Breast epithelium (tissue), 4 donors: ENCODE measurements around the gene ABI3BP. TPM values are rescaled to one million over a fixed set of nuclear protein-coding genes. Genes with fewer than 3 reads are reported as not detected.
"Not testable (repeated sequence)": the region's sequence is repeated elsewhere in the genome, so short reads cannot be mapped to it uniquely, and the experiment has no call there.

ENCODE experiments used
- DNase-seq, 2 donors: peaks; one replicate each; pipeline ENCODE4 v3.0.0-alpha.2; 2019; ENCODE audit warnings: low spot score in 2 of 2
- H3K27ac ChIP-seq, 2 donors: fragments of 200-600 bp; sonication (generic) in 1 of 2; one replicate each; pipeline ENCODE4 v1.5.1; 2016 to 2019; ENCODE audit warnings: mild to moderate bottlenecking in 1 of 2
- H3K27me3 ChIP-seq, 2 donors: fragments of 200-600 bp; sonication (generic) in 1 of 2; one replicate each; pipeline versions ENCODE4 v1.5.1 to v1.6.0; 2017 to 2019; ENCODE audit warnings: control low read depth in 1 of 2, mild to moderate bottlenecking in 1 of 2
- H3K36me3 ChIP-seq: fragments of 200-600 bp; one replicate; pipeline ENCODE4 v1.5.1; 2019
- H3K4me1 ChIP-seq, 2 donors: fragments of 200-600 bp; sonication (generic); one replicate each; pipeline ENCODE4 v1.5.1; 2016 to 2019; ENCODE audit warnings: control low read depth in 1 of 2
- H3K4me3 ChIP-seq, 3 donors: fragments of 200-600 bp; sonication (generic); 1 replicate in 2 of 3; 2 replicates in 1 of 3; pipeline ENCODE4 v1.5.1; 2016 to 2019; ENCODE audit warnings: mild to moderate bottlenecking in 3 of 3, moderate library complexity in 2 of 3
- H3K9me3 ChIP-seq, 2 donors: fragments of 200-600 bp; sonication (generic) in 1 of 2; one replicate each; pipeline ENCODE4 v1.5.1; 2016 to 2019; ENCODE audit warnings: control low read depth in 1 of 2
- CTCF ChIP-seq, 3 donors: fragments of 450-650 bp; IDR thresholded peaks; one replicate each; pipeline ENCODE4 v1.5.1; 2016 to 2017; ENCODE audit warnings: antibody characterized with exemption in 3 of 3, mild to moderate bottlenecking in 3 of 3, moderate library complexity in 3 of 3
- POLR2A ChIP-seq: fragments of 450-650 bp; IDR thresholded peaks from one replicate; pipeline ENCODE4 v1.6.1; 2016; ENCODE audit warnings: antibody characterized with exemption, mild to moderate bottlenecking, moderate library complexity
- POLR2AphosphoS5 ChIP-seq, 3 donors: sonication (generic); formaldehyde crosslinking; IDR thresholded peaks; one replicate each; pipeline ENCODE4 v1.6.1; 2017; ENCODE audit warnings: antibody characterized with exemption in 3 of 3
- intact Hi-C: fragments of 100-400 bp; cut with DNase I; formaldehyde crosslinking; loops from one replicate; pipeline ENCODE4 v1.15.1; 2023; ENCODE audit warnings: low total_unique reads
- total RNA-seq, 3 donors: library from RNA; depleted of rRNA; stranded (reverse); fragments of >200 nt; gene quantifications; one replicate each; pipeline ENCODE4 v1.1.0, GENCODE V29; 2016

The ABI3BP gene
- total RNA-seq, 3 donors from 2014 or later: 17.4 to 170 (median 41.1) TPM

GRCh38 chr3:101020351-101021015 is 27.3 kb upstream of the ABI3BP start:
- Histone ChIP-seq H3K36me3 (no peaks in the 10 kb centered on the region), H3K4me1 (no peaks in the 10 kb centered on the region), H3K4me3 (no peak overlapping the region), H3K9me3 (no peaks in the 10 kb centered on the region), H3K27ac (no peak overlapping the region), H3K27me3 (no peaks in the 10 kb centered on the region)
- TF ChIP-seq POLR2AphosphoS5 (IDR thresholded peaks at IDR 0.05): no peak
- no peak for TF ChIP-seq CTCF (IDR thresholded peaks at IDR 0.05)
- TF ChIP-seq POLR2A: no peak
- intact Hi-C loops: no loop called here
- DNase-seq: no peak

GRCh38 chr3:101017017-101017416 is 23.8 kb upstream of the ABI3BP start:
- TF ChIP-seq POLR2AphosphoS5 (IDR thresholded peaks at IDR 0.05): no peak
- no peak for TF ChIP-seq POLR2A
- no peak for TF ChIP-seq CTCF (IDR thresholded peaks at IDR 0.05)
- H3K4me3 ChIP-seq: no peak overlapping the region
- H3K4me1 ChIP-seq: no peaks in the 10 kb centered on the region
- peak overlapping the region; percentile 25 to 31 for H3K27ac ChIP-seq
- intact Hi-C loops: no loop called here
- H3K9me3 ChIP-seq: no peaks in the 10 kb centered on the region
- H3K27me3 ChIP-seq: no peaks in the 10 kb centered on the region
- H3K36me3 ChIP-seq: no peaks in the 10 kb centered on the region
- DNase-seq: no peak

GRCh38 chr3:101012312-101012711 is 19.1 kb upstream of the ABI3BP start:
- H3K4me3 ChIP-seq, H3K27ac ChIP-seq, H3K9me3 ChIP-seq, H3K4me1 ChIP-seq, intact Hi-C loops, H3K36me3 ChIP-seq, DNase-seq, H3K27me3 ChIP-seq: not testable (repeated sequence)

GRCh38 chr3:101011136-101011535 is 17.9 kb upstream of the ABI3BP start:
- Histone ChIP-seq H3K4me1 (no peaks in the 10 kb centered on the region), H3K27ac (peak overlapping the region in 1 of 2 donors; percentile 44), H3K4me3 (no peak overlapping the region), H3K27me3 (no peaks in the 10 kb centered on the region), H3K9me3 (no peaks in the 10 kb centered on the region), H3K36me3 (no peaks in the 10 kb centered on the region)
- DNase-seq: no peak
- TF ChIP-seq POLR2AphosphoS5 (IDR thresholded peaks at IDR 0.05): no peak
- TF ChIP-seq CTCF (IDR thresholded peaks at IDR 0.05): no peak
- TF ChIP-seq POLR2A: no peak
- intact Hi-C loops: no loop called here

GRCh38 chr3:101010296-101010695 is 17.1 kb upstream of the ABI3BP start:
- Histone ChIP-seq H3K27me3 (no peaks in the 10 kb centered on the region), H3K36me3 (no peaks in the 10 kb centered on the region), H3K27ac (peak overlapping the region in 1 of 2 donors; percentile 69), H3K9me3 (no peaks in the 10 kb centered on the region), H3K4me1 (no peaks in the 10 kb centered on the region), H3K4me3 (no peak overlapping the region)
- no peak for DNase-seq
- intact Hi-C loops: no loop called here
- no peak for TF ChIP-seq CTCF (IDR thresholded peaks at IDR 0.05)
- TF ChIP-seq POLR2A: no peak
- TF ChIP-seq POLR2AphosphoS5 (IDR thresholded peaks at IDR 0.05): no peak
